ENCODE data around the gene ITIH3. TPM values are rescaled to one million over a fixed set of nuclear protein-coding genes. Genes with fewer than 3 reads are reported as not detected.

ITIH3 gene
- total RNA-seq, 2 experiments from 2014 or later: not detected

DNA sequence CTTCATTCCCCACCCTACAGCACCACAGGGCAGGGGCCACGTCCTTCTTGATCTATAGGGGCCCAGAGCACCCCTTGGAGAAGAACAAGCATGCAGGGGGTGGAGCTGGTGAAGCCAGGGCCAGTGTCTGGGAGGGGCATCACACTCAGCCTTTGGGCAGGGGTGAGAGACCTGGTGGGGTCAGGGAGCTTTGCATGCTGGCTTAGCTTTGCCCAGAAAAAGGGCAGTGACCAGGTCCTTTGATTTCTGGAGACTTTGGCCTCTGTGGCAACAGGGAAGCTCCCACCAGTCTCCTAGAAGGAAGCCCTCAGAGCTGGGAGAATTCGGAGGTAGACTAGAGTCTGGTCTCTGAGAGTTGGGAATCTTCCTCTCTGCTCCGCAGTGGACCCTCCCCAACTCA, 34.9 kb downstream of the ITIH3 start:
- Mint-ChIP-seq H3K4me3 (no peak overlapping the region), H3K9me3 (no peaks in the 10 kb centered on the region), H3K27ac (no peak overlapping the region), H3K36me3 (ENCODE audit: low read depth) (peaks cover 11% of the 10 kb centered on the region), H3K27me3 (no peaks in the 10 kb centered on the region), H3K4me1 (ENCODE audit: low read depth) (no peaks in the 10 kb centered on the region)
- intact Hi-C loops (cut with DNase I, micrococcal nuclease): no loop called here
- POLR2A ChIA-PET: no interaction called here
- H3K4me3 ChIP-seq (ENCODE audit: low read length): no peak overlapping the region
- no peaks in the 10 kb centered on the region for H3K4me1 ChIP-seq (ENCODE audit: insufficient read depth, low read length)
- H3K27me3 ChIP-seq (ENCODE audit: control insufficient read depth in 1 of 2, insufficient read depth in 2 of 2, low read length in 2 of 2): no peaks in the 10 kb centered on the region
- no peak for ATAC-seq (ENCODE audit: poor library complexity)
- no peak overlapping the region for H3K27ac ChIP-seq (ENCODE audit: low read depth in 1 of 2, low read length in 2 of 2)
- no peaks in the 10 kb centered on the region for H3K36me3 ChIP-seq (ENCODE audit: insufficient read depth, low read length)
- no peaks in the 10 kb centered on the region for H3K9me3 ChIP-seq (ENCODE audit: control insufficient read depth in 1 of 2, insufficient read depth in 1 of 2, low read length in 2 of 2)
- CTCF ChIA-PET: no interaction called here
- TF ChIP-seq, protein P1, sequence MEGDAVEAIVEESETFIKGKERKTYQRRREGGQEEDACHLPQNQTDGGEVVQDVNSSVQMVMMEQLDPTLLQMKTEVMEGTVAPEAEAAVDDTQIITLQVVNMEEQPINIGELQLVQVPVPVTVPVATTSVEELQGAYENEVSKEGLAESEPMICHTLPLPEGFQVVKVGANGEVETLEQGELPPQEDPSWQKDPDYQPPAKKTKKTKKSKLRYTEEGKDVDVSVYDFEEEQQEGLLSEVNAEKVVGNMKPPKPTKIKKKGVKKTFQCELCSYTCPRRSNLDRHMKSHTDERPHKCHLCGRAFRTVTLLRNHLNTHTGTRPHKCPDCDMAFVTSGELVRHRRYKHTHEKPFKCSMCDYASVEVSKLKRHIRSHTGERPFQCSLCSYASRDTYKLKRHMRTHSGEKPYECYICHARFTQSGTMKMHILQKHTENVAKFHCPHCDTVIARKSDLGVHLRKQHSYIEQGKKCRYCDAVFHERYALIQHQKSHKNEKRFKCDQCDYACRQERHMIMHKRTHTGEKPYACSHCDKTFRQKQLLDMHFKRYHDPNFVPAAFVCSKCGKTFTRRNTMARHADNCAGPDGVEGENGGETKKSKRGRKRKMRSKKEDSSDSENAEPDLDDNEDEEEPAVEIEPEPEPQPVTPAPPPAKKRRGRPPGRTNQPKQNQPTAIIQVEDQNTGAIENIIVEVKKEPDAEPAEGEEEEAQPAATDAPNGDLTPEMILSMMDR (IDR thresholded peaks at IDR 0.05): no peak
- DNase-seq: no peak

DNA sequence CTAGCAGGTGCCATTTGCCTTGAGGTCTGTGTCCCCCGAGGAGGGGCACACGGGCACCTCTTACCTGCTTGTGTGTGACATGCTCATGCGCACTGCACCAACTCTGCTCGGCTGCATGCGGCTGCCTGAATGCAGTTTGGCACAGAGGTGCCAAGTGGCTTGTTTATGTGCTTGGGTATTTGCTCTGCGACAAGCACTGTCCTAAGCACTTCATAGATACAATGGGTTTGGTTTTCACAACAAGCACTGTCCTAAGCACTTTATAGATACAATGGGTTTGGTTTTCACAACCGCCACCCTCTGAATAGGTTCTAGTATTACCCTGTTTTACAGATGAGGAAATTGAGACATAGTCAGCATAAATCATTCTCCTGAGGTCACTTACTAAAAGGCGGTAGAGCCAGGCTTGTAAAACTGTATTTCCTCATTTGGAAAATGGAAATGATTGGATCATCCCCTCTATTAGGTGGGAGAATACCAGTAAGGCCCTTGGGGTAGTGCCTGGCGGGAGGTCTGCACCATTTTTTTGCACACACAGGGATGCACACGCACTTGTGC, 35.4 kb downstream of the ITIH3 start:
- peaks cover 5% of the 10 kb centered on the region for H3K36me3 ChIP-seq (ENCODE audit: insufficient read depth, low read length)
- Mint-ChIP-seq H3K9me3 (no peaks in the 10 kb centered on the region), H3K27me3 (no peaks in the 10 kb centered on the region), H3K36me3 (ENCODE audit: low read depth) (peaks cover 8% of the 10 kb centered on the region), H3K4me1 (ENCODE audit: low read depth) (no peaks in the 10 kb centered on the region), H3K4me3 (no peak overlapping the region), H3K27ac (no peak overlapping the region)
- intact Hi-C loops (cut with DNase I, micrococcal nuclease): no loop called here
- no peak for DNase-seq
- no peak overlapping the region for H3K27ac ChIP-seq (ENCODE audit: low read depth in 1 of 2, low read length in 2 of 2)
- ChIA-PET POLR2A (no interaction called here), CTCF (no interaction called here)
- H3K4me3 ChIP-seq (ENCODE audit: low read length): no peak overlapping the region
- no peaks in the 10 kb centered on the region for H3K27me3 ChIP-seq (ENCODE audit: control insufficient read depth in 1 of 2, insufficient read depth in 2 of 2, low read length in 2 of 2)
- H3K9me3 ChIP-seq (ENCODE audit: control insufficient read depth in 1 of 2, insufficient read depth in 1 of 2, low read length in 2 of 2): no peaks in the 10 kb centered on the region
- no peak for ATAC-seq (ENCODE audit: poor library complexity)
- no peaks in the 10 kb centered on the region for H3K4me1 ChIP-seq (ENCODE audit: insufficient read depth, low read length)
- TF ChIP-seq, protein P1 (IDR thresholded peaks at IDR 0.05): no peak

DNA sequence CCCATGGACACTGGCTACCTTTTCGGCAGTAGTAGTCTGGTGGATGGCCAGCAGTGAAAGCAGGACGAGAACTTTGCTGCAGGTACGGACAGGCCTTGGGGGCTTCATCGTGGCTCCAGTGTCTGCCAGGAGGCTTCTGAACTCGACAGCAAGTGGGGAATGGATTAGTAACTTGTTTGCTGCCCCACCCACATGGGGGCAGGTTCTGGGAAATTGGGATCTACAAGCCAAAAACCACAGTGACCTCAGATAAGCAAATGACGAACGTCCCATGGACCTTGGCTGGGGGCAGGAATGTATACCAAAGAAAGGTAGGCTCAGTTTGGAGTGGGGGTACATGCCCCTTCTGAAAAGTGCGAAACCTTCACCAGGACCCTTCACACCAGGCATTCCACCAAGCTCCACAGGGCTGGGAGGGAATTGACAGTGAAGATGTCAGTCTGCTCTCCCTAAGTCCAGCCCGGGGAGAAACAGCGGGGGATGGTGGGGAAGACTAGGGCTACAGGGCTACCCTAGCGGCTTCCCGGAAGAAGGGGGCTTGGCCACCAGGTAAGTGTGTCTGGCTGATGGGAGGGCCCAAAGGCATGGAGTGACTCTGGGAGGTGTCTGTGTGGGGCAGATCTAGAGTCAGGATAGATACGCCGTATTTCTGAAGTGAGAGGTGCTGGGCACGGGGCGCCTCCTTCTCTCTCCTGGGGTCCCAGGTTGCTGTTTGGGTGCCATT, 36.1 kb downstream of the ITIH3 start, which contains the start of gene ITIH4:
TSS of gene ITIH4 (minus strand) at position 138 of the 724 bp plus-strand sequence. CDS start at position 108, 30 bp downstream.
- Histone ChIP-seq H3K4me3 (ENCODE audit: low read length) (no peak within 1 kb of the TSS), H3K9me3 (ENCODE audit: control insufficient read depth in 1 of 2, insufficient read depth in 1 of 2, low read length in 2 of 2) (no peaks in the 10 kb centered on the region), H3K36me3 (ENCODE audit: insufficient read depth, low read length) (peaks cover 11% of the 10 kb centered on the region), H3K4me1 (ENCODE audit: insufficient read depth, low read length) (no peaks in the 10 kb centered on the region), H3K27ac (ENCODE audit: low read depth in 1 of 2, low read length in 2 of 2) (no peak within 1 kb of the TSS), H3K27me3 (ENCODE audit: control insufficient read depth in 1 of 2, insufficient read depth in 2 of 2, low read length in 2 of 2) (no peaks in the 10 kb centered on the region)
- H3K9me3 Mint-ChIP-seq: no peaks in the 10 kb centered on the region
- peaks cover 5% of the 10 kb centered on the region for H3K36me3 Mint-ChIP-seq (ENCODE audit: low read depth)
- ChIA-PET CTCF (no interaction called here), POLR2A (no interaction called here)
- DNase-seq: no peak
- H3K27me3 Mint-ChIP-seq: no peaks in the 10 kb centered on the region
- no peaks in the 10 kb centered on the region for H3K4me1 Mint-ChIP-seq (ENCODE audit: low read depth)
- H3K4me3 Mint-ChIP-seq: no peak within 1 kb of the TSS
- no peak within 1 kb of the TSS for H3K27ac Mint-ChIP-seq
- TF ChIP-seq, protein P1 (IDR thresholded peaks at IDR 0.05): no peak
- intact Hi-C loops (cut with DNase I, micrococcal nuclease): no loop called here
- no peak for ATAC-seq (ENCODE audit: poor library complexity)
